ENCODE measurements around the gene MST1. TPM values are rescaled to one million over a fixed set of nuclear protein-coding genes. Genes with fewer than 3 reads are reported as not detected.

The MST1 gene
- total and polyA plus RNA-seq, 9 of the 15 experiments (the other 6 are each of a cell fraction or from before 2014, with no cell fraction given), result 0.08 to 1.8 (median 0.40) TPM

GRCh38 chr3:49732597-49732996 lies 43.3 kb upstream of the MST1 start:
- FAIRE-seq (no peak), DNase-seq (ENCODE audit: extremely low read depth in 1 of 4, low spot score in 3 of 4) (no peak), ATAC-seq (no peak)
- WGBS (ENCODE audit: insufficient coverage, low coverage, missing lambda C conversion rate), result 89% methylated on average over 9 of the region's 11 CpGs
- ChIA-PET POLR2A (interaction anchor here (1.0 to 1.4 kb wide), 2 partner anchors 9 to 12 kb away, joined by 3 read pairs; partner anchors contain the start of gene GMPPB), CTCF (ENCODE audit: low intra/inter-chr PET ratio) (no interaction called here)
- intact Hi-C loops (cut with micrococcal nuclease), result no loop called here
- H3K9me1 ChIP-seq (ENCODE audit: control insufficient read depth, insufficient read depth, low read length), result no peaks in the 10 kb centered on the region
- no peaks in the 10 kb centered on the region for H3K27me3 ChIP-seq (ENCODE audit: control insufficient read depth in 2 of 2, insufficient read depth in 2 of 2, low read length in 2 of 2)
- no peaks in the 10 kb centered on the region for H3K9me3 ChIP-seq (replicated peaks; ENCODE audit: control insufficient read depth, insufficient read depth, low read depth, low read length)
- no peak for TF ChIP-seq USF2 (CRISPR knock-in tag; IDR thresholded peaks at IDR 0.05)
- TF ChIP-seq CTCF (IDR thresholded peaks at IDR 0.05 in 2 of 3, conservative IDR thresholded peaks at IDR 0.05 in 1 of 3; ENCODE audit: insufficient read depth in 2 of 3, low read depth in 1 of 3, low read length in 3 of 3), result no peak
- TF ChIP-seq CHD2 (IDR thresholded peaks at IDR 0.05; ENCODE audit: low read depth, low read length), result no peak
- TF ChIP-seq CHD1 (IDR thresholded peaks at IDR 0.05; ENCODE audit: low read length), result no peak
- no peak for TF ChIP-seq CREB5 (CRISPR knock-in tag; IDR thresholded peaks at IDR 0.05)
- no peak for TF ChIP-seq SAFB2 (IDR thresholded peaks at IDR 0.05; ENCODE audit: borderline replicate concordance, low read depth, low read length, severe bottlenecking)
- TF ChIP-seq, protein P1, sequence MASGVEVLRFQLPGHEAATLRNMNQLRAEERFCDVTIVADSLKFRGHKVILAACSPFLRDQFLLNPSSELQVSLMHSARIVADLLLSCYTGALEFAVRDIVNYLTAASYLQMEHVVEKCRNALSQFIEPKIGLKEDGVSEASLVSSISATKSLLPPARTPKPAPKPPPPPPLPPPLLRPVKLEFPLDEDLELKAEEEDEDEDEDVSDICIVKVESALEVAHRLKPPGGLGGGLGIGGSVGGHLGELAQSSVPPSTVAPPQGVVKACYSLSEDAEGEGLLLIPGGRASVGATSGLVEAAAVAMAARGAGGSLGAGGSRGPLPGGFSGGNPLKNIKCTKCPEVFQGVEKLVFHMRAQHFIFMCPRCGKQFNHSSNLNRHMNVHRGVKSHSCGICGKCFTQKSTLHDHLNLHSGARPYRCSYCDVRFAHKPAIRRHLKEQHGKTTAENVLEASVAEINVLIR (CRISPR knock-in tag; IDR thresholded peaks at IDR 0.05), result no peak
- TF ChIP-seq, protein P2, sequence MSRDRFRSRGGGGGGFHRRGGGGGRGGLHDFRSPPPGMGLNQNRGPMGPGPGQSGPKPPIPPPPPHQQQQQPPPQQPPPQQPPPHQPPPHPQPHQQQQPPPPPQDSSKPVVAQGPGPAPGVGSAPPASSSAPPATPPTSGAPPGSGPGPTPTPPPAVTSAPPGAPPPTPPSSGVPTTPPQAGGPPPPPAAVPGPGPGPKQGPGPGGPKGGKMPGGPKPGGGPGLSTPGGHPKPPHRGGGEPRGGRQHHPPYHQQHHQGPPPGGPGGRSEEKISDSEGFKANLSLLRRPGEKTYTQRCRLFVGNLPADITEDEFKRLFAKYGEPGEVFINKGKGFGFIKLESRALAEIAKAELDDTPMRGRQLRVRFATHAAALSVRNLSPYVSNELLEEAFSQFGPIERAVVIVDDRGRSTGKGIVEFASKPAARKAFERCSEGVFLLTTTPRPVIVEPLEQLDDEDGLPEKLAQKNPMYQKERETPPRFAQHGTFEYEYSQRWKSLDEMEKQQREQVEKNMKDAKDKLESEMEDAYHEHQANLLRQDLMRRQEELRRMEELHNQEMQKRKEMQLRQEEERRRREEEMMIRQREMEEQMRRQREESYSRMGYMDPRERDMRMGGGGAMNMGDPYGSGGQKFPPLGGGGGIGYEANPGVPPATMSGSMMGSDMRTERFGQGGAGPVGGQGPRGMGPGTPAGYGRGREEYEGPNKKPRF (IDR thresholded peaks at IDR 0.05; ENCODE audit: low read depth, low read length), result no peak
- TF ChIP-seq TBL1XR1 (IDR thresholded peaks at IDR 0.05; ENCODE audit: low read length in 2 of 2), result no peak
- no peak for TF ChIP-seq ZNF644 (tag; IDR thresholded peaks at IDR 0.05; ENCODE audit: low read depth)
- no peak overlapping the region for H3K4me3 ChIP-seq
- H3K9ac ChIP-seq (ENCODE audit: insufficient read depth in 1 of 2, low read depth in 2 of 2, low read length in 2 of 2), result no peak overlapping the region
- no TSS peak for BruUV-seq (replicated peaks)
- H2AFZ ChIP-seq (ENCODE audit: low read depth, low read length), result no peak overlapping the region
- peaks cover 67% of the 10 kb centered on the region for H3K36me3 ChIP-seq (ENCODE audit: control insufficient read depth, insufficient read depth, low read length)
- in situ Hi-C loops (cut with MboI), result no loop called here
- H4K20me1 ChIP-seq (replicated peaks; ENCODE audit: control insufficient read depth, insufficient read depth, low read length), result no peaks in the 10 kb centered on the region
- no peak overlapping the region for H3K27ac ChIP-seq (ENCODE audit: extremely low read depth, low read depth, low read length)
- H3K79me2 ChIP-seq (ENCODE audit: control insufficient read depth, insufficient read depth, low read length), result no peaks in the 10 kb centered on the region; the same call in 2 of the 3 replicates
- no peak overlapping the region for H3K4me2 ChIP-seq (ENCODE audit: insufficient read depth, low read length)
- no peaks in the 10 kb centered on the region; a peak in 1 of 5 replicates for H3K4me1 ChIP-seq (replicated peaks in 1 of 2; ENCODE audit: control insufficient read depth in 2 of 2, insufficient read depth in 2 of 2, low read length in 2 of 2)
